Stimulated activated CD4-positive, alpha-beta T cell treated with anti-CD3 and anti-CD28 coated beads, TNF-alpha, amount 100 ng/mL, for 1 hour (primary cell): ENCODE measurements around the gene RAB15.

Experiments
- DNase-seq, 3 donors: peaks; one replicate each; pipeline ENCODE4 v3.0.0-alpha.2; 2020; ENCODE audit warnings: low read depth in 3 of 3, low spot score in 1 of 3

RAB15 gene

GRCh38 chr14:64956697-64957406 is 15.3 kb downstream of the RAB15 start:
- DNase-seq, result no peak

DNA sequence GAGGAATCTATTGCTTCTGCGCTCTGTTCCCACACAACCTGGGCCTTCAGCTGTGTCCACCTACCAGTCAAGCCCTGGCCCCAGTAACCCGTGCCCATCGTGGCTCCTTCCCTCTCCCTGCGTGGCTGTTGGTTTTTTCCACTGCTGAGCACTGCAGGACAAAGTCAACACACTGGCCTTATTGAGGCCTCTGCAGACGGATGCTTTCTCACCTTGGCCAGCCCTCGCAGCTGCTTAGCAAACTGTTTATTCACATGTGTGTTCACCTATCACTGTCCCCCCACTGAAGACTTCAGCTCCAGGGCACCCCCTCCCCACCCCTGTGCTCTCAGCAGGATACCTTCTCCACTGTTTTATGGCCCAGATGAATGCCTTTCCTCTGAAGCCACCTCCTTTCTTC is 16.8 kb downstream of the RAB15 start:
- DNase-seq, result no peak

DNA sequence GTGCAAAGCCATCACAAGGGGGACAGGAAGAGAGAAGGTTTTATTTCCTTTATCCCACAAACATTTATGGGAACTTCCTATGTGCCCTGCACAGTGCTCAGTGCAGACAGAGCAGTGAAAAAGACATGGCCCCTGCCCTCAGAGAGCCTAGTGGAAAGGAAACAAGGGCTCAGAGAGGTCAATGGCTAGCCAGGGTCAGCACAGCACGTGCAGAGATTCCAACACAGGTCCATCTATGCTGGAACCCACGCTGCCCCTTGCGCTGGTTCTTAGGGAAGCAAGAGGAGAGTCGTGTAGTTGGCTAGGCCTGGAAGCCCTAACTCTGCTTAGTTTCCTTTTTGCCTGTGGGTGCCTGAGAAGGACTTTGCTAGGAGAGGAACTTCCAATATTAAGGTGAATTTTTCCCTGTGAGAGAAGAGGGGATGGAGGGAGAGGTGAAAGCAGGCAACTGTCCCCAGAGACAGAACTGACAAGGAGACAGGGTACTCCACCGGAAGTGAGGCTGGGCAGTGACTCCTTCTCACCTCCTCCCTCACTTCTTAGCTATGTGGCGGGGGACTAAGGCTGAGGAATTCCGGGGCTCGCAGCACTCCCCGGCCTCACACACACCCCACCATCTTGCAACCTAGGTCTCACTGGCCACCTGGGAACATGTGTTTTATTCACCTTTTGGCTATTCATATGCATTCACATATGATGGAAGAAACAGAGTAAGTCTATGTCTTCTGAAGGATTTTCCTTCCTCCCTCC is 17.5 kb downstream of the RAB15 start:
- DNase-seq, result no peak

DNA sequence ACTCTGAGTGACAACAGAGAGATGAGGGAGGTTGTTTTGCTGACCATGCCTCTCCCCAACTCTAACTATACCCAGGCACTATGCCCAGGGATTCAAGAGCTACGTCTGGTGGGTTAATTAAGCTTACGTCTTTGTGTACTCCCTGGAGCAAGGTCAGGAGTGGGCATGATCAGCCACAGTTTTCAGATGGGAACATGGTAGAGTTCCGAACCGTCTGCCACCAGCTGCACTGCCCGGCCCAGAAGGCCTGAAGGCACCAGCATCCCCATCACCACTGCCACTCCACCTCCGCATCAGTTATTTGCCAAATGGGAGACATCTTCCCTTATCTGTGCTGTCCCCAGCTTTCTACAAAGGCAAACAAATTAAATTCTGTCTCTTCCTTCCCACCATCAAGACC is 18.5 kb downstream of the RAB15 start:
- no peak for DNase-seq

GRCh38 chr14:64953310-64953654 is 18.9 kb downstream of the RAB15 start:
- DNase-seq, result no peak

GRCh38 chr14:64952598-64953309 is 19.4 kb downstream of the RAB15 start:
- DNase-seq, result no peak

DNA sequence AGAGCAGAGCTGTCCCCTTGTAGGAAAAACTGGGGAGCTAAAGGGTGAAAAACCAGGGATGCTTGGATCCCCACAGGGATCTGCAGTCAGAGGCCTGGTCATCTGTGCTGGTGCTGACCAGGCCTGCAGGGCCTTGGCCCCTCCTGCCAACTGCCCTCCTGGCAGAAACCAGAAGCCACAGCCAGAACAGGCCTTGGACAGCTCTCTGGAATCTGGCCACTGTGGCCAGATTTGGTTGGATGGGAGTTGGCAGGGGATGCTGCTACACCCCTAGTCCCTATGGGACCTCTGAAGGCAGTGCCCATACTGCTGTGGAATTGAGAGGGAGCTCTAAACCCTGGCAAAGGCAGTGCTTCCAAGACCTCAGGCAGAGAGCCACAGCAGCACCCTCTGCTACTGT is 20.4 kb downstream of the RAB15 start:
- no peak for DNase-seq

GRCh38 chr14:64951291-64951690 is 20.8 kb downstream of the RAB15 start:
- no peak for DNase-seq

DNA sequence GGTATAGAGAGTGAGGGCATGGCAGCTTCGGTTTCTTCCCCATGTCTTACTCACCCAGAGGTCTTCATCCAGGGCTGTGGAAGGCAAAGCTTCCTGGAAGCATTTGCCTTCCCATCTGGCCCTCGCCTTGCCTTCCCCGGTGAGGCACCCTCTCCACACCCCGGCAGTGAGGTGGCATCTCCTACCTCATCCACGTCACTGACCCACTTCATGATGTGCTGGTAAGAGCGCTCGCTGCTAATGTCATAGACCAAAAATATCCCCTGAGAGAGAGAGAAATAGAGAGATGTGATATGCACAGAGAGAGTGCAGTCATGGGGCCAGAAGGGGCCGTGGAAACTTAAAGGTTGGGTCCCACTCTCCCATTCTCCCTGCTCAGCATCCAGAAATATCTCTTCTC is 21.2 kb downstream of the RAB15 start:
- no peak for DNase-seq

DNA sequence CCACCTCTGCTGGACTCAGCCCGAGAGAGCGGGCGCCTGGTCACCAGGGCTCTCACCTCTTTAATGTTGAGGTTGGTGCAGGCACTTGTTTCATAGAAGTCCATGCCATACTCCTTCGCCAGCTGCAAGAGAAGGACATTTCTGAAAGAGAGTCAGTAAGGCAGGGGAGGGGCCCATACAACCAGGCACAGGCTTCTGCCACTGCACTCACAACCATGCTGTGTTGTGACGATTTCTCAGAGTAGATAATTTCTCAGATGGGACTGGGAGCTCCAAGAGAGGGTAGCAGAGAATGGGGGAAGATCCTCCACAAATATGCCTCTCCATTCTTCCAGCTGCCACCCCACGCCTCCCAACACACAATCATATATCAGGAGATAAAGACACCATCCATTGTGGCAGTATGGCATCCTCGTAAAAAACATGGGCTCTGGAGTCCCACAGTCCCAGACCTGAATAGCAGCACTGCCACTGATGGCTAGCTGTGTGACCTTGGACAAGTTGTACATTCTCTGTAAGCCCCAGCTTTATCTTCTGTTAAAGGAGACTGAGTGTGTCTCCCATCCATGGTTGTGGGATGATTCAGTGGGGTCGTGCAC is 23.4 kb downstream of the RAB15 start:
- DNase-seq, result no peak

GRCh38 chr14:64947710-64948611 is 24.2 kb downstream of the RAB15 start:
- DNase-seq, result no peak

DNA sequence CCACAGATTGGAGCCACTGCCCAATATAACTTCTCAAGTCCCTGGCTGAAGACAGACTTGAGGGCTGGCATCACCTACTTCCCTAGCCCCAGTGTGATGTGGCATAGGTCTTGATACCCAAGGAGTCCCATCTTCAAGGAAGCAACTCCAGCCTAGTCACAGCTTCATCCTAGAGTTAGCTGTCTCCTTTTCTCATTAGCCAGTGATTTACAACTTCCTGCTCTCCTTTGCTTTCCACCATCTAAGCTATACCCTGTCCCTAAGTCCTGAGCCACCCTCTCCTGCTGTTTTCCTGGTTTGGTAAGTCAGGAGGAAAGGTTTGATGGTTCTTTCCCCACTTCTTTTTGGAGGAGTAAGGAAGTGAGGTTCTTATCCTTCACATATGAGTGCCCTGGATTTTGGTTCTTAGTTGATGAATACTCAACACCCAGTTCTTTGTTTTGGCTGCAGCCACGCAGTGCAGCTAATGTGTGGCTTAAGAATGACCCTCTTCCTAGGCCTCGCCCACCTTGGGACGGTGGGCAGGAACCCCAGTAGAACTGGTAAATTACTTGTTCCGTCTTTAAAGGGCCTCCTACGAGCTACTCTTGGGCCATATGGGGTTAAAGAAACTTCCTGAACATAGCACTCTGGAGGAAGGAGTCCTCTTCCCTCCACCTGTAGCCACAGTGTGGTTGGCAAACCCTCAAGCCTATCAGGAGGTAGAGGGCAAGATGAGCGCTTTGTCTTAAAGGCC is 25.7 kb downstream of the RAB15 start:
- DNase-seq, result no peak

- no peak for DNase-seq
Measured at GRCh38 chr14:64945431-64946178, 26.5 kb downstream of the RAB15 start.

DNA sequence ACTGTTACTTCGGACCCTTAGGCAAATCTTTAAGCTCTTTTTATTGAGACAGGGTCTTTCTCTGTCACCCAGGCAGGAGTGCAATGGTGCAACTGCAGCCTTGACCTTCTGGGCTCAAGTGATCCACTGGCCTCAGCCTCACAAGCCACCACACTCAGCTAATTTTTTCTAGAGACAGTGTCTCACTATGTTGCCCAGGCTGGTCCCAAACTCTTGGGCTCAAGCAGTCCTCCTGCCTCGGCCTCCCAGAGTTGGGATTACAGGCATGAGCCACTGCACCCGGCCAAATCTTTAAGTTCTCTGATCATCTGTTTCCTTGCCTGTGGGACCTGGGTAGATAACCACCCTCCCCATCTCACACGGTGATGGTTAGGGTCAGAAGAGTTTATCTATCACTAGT is 27.3 kb downstream of the RAB15 start:
- DNase-seq, result no peak

DNA sequence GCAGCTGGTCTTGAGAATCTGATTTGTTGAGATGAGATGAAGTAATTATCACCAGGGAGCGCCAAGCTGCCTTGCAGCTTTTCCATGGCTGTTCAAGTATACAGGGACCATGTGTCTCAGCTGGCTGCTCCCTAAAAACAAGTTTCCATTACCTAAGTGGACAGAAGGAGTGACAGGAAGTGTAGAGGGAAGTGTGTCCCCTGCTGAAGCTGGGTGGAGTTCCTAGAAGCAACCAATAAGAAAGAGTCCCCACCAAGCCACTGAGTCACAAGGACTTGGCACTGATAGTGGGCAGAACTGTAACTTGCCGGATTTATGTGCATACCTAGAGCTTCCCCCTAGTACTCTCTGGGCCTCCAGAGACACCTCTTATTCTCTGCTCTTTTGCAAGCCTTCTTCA is 28.1 kb downstream of the RAB15 start:
- no peak for DNase-seq

DNA sequence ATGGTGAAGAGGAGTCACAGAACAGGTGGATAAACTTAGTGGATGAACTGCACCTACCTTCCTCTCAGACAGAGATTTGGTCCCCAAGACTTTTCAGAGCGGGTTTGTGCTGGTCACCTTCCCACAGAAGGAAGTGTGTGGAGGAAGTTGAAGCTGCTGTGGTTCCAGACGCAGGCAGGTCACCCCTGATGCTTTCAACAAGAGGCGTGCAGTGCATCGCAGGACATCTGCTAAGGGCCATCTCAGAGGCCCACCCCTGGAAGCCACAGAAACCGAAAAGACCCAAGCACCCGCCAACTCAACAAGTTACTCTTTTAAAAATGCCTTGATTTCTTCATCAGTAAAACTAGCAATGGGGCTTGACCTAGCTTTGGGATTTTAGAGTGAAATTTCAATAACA is 28.6 kb downstream of the RAB15 start:
- DNase-seq, result no peak

DNA sequence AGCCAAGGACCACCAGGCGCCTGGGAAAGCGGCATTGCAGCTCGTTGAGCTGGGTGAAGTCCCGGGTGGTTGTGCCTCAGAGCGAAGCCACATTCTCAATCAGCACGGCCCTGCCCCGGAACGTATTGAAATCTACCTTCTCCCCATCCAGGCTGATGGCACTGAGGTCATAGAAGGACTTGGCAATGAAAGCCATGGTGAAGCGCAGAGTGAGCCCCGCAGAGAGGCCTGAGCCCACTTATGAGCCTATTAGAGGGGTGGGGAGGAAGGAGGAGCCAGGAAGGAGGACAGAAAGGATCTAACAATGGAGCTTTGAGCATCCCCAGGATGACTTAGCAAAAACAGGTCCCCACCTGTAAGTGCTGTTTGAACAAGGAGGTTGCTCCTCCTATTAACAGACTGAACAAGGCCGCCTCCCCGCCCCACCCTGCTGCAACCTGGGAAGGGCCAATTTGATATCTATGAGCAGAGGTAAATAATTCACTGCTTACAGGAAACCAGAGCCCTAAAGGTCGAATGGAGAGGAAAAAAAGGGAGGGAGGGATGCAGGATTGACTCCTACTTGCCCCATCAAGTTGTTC is 29.5 kb downstream of the RAB15 start, which contains the start of gene GPX2:
GPX2 (minus strand) TSS at position 215 of the 581 bp plus-strand sequence; CDS start at position 196, 19 bp downstream.
- no peak for DNase-seq

DNA sequence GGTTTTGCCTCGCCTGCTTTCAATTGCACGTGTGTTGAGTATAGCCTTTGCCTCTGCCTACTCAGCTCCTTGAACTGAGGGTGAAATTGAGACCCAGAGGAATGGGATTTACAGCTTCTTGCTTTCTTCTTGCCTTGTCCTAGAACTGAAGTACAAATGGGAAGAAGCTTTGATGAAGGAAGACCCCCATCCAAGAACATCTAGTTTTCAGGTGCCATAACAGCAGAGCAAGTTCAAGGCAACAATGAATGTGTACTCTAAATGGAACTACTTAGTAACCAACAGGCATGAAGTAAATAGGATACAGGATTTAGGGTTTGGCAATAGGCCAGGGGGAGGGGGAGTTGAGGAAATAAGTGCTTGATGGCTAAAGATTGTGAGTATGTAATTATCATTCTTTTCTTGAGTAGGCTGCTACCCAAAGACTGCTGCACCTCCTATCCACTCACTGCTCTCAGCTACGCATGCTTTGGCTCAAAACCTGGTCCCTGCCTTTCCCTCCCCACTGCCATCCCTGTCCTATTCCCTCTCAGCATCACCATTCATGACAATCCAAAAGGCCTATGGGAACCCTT is 31.7 kb downstream of the RAB15 start:
- no peak for DNase-seq

DNA sequence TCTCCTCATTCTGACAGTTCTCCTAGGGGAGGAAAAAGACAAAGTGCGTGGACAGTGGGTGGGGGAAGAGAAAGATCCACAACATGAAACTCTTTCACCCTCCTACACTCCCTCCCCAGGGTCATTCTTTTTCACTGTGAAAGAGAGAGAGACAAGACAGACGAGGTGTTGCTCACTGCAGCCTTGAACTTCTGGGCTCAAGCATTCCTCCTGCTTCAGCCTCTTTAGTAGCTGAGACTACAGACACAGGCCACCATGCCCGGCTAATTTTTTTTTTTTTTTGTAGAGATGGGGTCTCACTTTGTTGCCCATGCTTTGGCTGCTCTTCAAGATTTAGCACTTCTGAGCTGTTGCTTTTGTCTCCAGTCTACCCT is 32.3 kb downstream of the RAB15 start:
- no peak for DNase-seq
